ACC112 (cell line): ENCODE results near the gene RGS3.

ENCODE experiments used
- H2AFZ ChIP-seq: fragments of 200-600 bp; sonication (generic); one replicate; pipeline ENCODE4 v1.6.0; 2017; ENCODE audit warnings: antibody characterized with exemption, low read length; ENCODE audit not compliant: unreplicated experiment
- H3K27ac ChIP-seq: fragments of 200-600 bp; sonication (generic); 2 replicates; pipeline ENCODE4 v1.5.1; 2014; ENCODE audit warnings: low read depth, mild to moderate bottlenecking, antibody characterized with exemption, low read length, moderate library complexity
- H3K27me3 ChIP-seq: fragments of 200-600 bp; sonication (generic); 2 replicates; pipeline ENCODE4 v1.6.1; 2014; ENCODE audit warnings: mild to moderate bottlenecking, antibody characterized with exemption, low read length, moderate library complexity, mixed read lengths; ENCODE audit not compliant: insufficient read depth
- H3K36me3 ChIP-seq: fragments of 200-600 bp; sonication (generic); 2 replicates; pipeline ENCODE4 v1.6.1; 2016; ENCODE audit warnings: mild to moderate bottlenecking, antibody characterized with exemption, low read length, moderate library complexity, mixed read lengths; ENCODE audit not compliant: insufficient read depth
- H3K4me1 ChIP-seq: fragments of 200-600 bp; sonication (generic); one replicate; pipeline ENCODE4 v1.6.1; 2016; ENCODE audit warnings: low read length, mixed read lengths; ENCODE audit not compliant: insufficient read depth, unreplicated experiment, control insufficient read depth
- H3K4me3 ChIP-seq: fragments of 200-600 bp; sonication (generic); 2 replicates; pipeline ENCODE4 v1.5.1; 2014; ENCODE audit warnings: mild to moderate bottlenecking, low read depth, low read length
- H3K79me2 ChIP-seq: fragments of 200-600 bp; sonication (generic); one replicate; pipeline ENCODE4 v1.6.0; 2016; ENCODE audit warnings: low read length; ENCODE audit not compliant: control insufficient read depth, unreplicated experiment, insufficient read depth

RGS3 gene

GRCh38 chr9:113502427-113503034 lies 39.0 kb downstream of the RGS3 start:
- Histone ChIP-seq H3K27me3 (no peaks in the 10 kb centered on the region), H2AFZ (no peak overlapping the region), H3K36me3 (no peaks in the 10 kb centered on the region), H3K4me1 (peaks cover 5% of the 10 kb centered on the region), H3K27ac (no peak overlapping the region), H3K4me3 (no peak overlapping the region), H3K79me2 (no peaks in the 10 kb centered on the region)

GRCh38 chr9:113503131-113503541 lies 39.6 kb downstream of the RGS3 start:
- Histone ChIP-seq H2AFZ (no peak overlapping the region), H3K27me3 (no peaks in the 10 kb centered on the region), H3K4me1 (peaks cover 5% of the 10 kb centered on the region)

DNA sequence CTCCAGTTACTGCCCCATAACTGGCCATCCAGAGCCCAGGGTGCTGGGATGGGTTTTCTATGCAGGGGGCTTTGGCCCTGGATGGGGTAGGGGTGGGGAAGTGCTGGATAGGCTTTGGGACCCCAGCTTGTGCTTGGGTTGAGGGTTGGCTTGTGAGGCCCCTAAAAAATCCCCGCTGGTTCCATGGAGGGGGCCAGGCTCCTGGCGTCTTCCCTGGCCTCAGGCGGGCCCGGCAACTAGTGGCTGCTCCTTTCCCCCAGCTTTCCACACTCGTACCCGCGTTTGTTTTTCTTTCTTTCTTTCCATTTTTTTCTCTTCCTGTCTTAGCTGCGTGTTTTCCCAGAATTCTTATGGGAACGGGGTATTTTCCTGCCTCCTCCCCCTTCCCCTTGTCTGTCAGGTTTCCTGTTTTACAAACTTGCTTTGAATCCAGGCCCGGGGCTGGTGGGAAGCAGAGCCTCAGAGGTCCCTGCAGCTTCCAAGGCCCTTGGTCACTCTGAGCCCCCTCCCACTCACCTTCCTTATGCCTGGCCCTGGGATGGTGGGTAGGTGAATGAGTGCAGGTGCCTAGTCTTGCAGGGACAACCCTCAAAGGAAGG lies 40.2 kb downstream of the RGS3 start:
- Histone ChIP-seq H3K4me3 (no peak overlapping the region), H3K79me2 (no peaks in the 10 kb centered on the region), H3K27me3 (no peaks in the 10 kb centered on the region), H2AFZ (no peak overlapping the region), H3K27ac (no peak overlapping the region), H3K36me3 (no peaks in the 10 kb centered on the region), H3K4me1 (peaks cover 5% of the 10 kb centered on the region)

More at GRCh38 chr9:113503131-113503541, 39.6 kb downstream of the RGS3 start:
- no peaks in the 10 kb centered on the region for H3K36me3 ChIP-seq
- no peak overlapping the region for H3K4me3 ChIP-seq
- H3K79me2 ChIP-seq = no peaks in the 10 kb centered on the region
- no peak overlapping the region for H3K27ac ChIP-seq

- Histone ChIP-seq H3K36me3 (no peaks in the 10 kb centered on the region), H3K4me3 (no peak overlapping the region), H3K79me2 (no peaks in the 10 kb centered on the region), H3K27me3 (no peaks in the 10 kb centered on the region), H3K27ac (no peak overlapping the region), H2AFZ (no peak overlapping the region), H3K4me1 (peaks cover 5% of the 10 kb centered on the region)
Measured at GRCh38 chr9:113504725-113505590, 41.4 kb downstream of the RGS3 start.

DNA sequence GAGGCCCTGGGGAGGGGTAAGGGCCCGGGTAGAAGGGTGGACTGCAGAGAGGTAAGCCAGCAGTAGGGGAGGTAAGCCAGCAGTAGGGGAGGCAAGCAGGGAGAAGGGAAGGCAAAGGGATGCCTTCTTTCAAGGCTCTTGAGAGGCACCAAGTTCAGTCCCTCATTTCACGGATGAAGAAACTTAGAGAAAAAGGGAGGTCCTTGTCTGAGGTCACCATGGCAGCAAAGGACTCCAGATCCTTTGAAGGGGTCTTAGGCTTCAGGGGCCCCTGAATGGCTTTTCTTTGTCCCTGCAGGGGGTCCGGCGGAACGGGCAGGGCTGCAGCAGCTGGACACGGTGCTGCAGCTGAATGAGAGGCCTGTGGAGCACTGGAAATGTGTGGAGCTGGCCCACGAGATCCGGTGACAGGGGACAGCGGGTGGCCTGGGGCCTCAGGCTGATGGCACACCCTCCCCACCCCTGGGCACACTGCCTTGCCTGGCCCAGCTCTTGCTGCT lies 42.6 kb downstream of the RGS3 start:
- no peaks in the 10 kb centered on the region for H3K27me3 ChIP-seq
- no peaks in the 10 kb centered on the region for H3K36me3 ChIP-seq
- peaks cover 5% of the 10 kb centered on the region for H3K4me1 ChIP-seq
- H2AFZ ChIP-seq = no peak overlapping the region
- no peak overlapping the region for H3K27ac ChIP-seq
- H3K4me3 ChIP-seq = no peak overlapping the region
- no peaks in the 10 kb centered on the region for H3K79me2 ChIP-seq

DNA sequence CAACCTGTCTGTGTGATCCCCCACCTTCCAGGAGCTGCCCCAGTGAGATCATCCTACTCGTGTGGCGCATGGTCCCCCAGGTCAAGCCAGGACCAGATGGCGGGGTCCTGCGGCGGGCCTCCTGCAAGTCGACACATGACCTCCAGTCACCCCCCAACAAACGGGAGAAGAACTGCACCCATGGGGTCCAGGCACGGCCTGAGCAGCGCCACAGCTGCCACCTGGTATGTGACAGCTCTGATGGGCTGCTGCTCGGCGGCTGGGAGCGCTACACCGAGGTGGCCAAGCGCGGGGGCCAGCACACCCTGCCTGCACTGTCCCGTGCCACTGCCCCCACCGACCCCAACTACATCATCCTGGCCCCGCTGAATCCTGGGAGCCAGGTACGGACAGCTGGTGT lies 43.7 kb downstream of the RGS3 start:
- Histone ChIP-seq H3K27ac (no peak overlapping the region), H3K36me3 (no peaks in the 10 kb centered on the region), H3K27me3 (no peaks in the 10 kb centered on the region), H3K4me1 (peaks cover 10% of the 10 kb centered on the region), H3K79me2 (no peaks in the 10 kb centered on the region), H3K4me3 (no peak overlapping the region), H2AFZ (no peak overlapping the region)

DNA sequence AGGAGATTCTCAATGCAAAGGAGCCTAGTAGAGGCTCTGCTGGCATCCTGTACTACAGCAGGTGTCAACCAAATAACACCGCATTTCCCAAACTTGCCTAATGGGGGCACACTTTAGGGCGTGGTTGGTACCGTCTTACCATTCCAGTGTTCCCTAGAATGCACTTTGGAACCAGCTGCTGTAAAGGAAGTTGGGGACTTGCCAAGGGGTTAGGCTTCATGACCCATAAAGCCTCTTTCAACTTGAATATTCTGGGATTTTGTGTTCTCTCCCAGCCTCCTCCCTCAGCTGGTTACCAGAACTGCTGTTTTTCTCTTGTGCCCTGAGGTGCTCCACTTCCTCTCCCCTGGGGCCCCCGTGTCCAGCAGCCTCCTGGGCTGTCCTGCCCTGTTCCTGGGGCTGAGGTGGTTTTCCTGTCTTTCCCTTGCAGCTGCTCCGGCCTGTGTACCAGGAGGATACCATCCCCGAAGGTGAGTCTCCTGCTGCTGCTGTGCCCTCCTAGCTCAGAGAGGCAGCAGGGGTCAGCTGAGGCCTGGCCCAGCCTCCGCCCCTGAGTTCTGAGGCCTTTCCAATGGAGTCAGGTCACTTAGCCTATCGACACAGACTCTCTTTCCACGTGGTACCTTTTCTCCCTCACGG lies 44.7 kb downstream of the RGS3 start:
- H2AFZ ChIP-seq = no peak overlapping the region
- no peak overlapping the region for H3K27ac ChIP-seq
- no peaks in the 10 kb centered on the region for H3K27me3 ChIP-seq
- no peaks in the 10 kb centered on the region for H3K79me2 ChIP-seq
- no peaks in the 10 kb centered on the region for H3K36me3 ChIP-seq
- peaks cover 13% of the 10 kb centered on the region for H3K4me1 ChIP-seq
- H3K4me3 ChIP-seq = no peak overlapping the region

DNA sequence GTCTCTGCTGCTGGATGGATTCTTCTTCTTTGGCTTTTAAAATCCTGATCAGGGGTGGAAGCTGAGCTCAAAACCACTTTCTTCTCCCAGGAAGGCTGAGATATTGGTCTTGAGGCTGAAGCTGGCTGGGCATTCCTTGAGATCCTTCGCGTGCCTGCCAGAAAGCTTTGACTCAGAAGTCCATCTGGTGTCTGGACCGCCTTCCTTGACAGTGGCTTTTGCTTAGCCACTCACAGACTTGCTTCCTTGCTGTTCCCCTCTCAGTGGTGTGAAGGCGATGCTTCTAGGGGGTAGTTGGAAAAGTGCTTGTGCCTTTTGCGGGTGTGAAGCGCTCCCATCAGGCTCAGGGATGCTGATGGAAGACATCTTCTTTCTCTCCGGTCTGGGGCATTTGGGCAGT lies 45.9 kb downstream of the RGS3 start:
- Histone ChIP-seq H3K27ac (no peak overlapping the region), H3K4me1 (peaks cover 13% of the 10 kb centered on the region), H3K27me3 (no peaks in the 10 kb centered on the region), H3K79me2 (no peaks in the 10 kb centered on the region), H3K4me3 (no peak overlapping the region), H2AFZ (no peak overlapping the region), H3K36me3 (no peaks in the 10 kb centered on the region)

GRCh38 chr9:113511047-113511521 lies 47.6 kb downstream of the RGS3 start:
- H3K79me2 ChIP-seq = no peaks in the 10 kb centered on the region
- H3K4me1 ChIP-seq = peaks cover 8% of the 10 kb centered on the region
- no peak overlapping the region for H3K27ac ChIP-seq
- no peak overlapping the region for H2AFZ ChIP-seq
- no peaks in the 10 kb centered on the region for H3K27me3 ChIP-seq
- H3K4me3 ChIP-seq = no peak overlapping the region
- H3K36me3 ChIP-seq = no peaks in the 10 kb centered on the region
